Left renal cortex interstitium (tissue), 4 donors: Measurements from ENCODE around the gene KRT8. TPM values are rescaled to one million over a fixed set of nuclear protein-coding genes. Genes with fewer than 3 reads are reported as not detected.
A peak's percentile ranks its signal among the peaks of the same experiment; 100 is the strongest.
"Not testable (repeated sequence)": the region's sequence is repeated elsewhere in the genome, so short reads cannot be mapped to it uniquely, and the experiment has no call there.

ENCODE experiments used
- DNase-seq, 4 donors: peaks; one replicate each; pipeline ENCODE4 v3.0.0-alpha.2; 2013; ENCODE audit warnings: low read depth in 4 of 4, low spot score in 2 of 4, missing footprints in 1 of 4
- polyA plus RNA-seq, 4 donors: library from polyadenylated mRNA; unstranded; fragments of 120-200 nt; gene quantifications; one replicate each; pipeline ENCODE4 v1.2.1, GENCODE V29; 2013; ENCODE audit not compliant: insufficient read length in 4 of 4

The KRT8 gene
- polyA plus RNA-seq, 4 donors, result 212 to 262 (median 238) TPM

DNA sequence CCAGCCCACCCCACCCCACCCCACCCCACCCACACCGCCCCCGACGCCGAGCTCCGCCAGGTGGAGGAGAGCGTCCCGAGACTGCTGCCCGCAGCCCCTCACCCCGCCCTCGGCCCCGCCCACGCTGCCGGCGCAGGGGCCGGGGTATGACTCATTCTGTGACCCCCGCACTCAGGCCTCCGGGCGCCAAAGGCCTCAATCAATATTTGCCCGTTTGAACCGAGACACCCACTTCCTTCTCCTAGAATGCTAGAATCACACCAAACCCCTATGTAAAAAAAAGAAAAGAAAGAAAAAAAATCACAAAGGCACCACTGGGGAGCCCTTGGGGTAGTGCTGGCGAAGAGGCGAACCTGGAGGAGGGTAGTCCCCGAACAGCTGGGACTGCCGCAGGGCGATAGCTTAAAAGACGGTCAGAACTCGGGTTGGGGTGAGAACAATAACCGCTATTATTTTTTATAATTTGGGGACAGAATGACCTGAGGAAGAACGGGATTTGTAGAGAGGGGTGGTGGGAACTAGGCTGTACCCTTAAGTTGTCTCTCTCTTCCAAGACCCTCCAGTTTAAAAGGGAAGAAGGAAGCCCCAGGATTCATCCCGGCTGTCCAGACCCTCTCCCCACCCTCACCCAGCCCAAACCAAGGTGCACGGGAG, 894 bp downstream of the KRT8 start:
- DNase-seq, result no peak

DNA sequence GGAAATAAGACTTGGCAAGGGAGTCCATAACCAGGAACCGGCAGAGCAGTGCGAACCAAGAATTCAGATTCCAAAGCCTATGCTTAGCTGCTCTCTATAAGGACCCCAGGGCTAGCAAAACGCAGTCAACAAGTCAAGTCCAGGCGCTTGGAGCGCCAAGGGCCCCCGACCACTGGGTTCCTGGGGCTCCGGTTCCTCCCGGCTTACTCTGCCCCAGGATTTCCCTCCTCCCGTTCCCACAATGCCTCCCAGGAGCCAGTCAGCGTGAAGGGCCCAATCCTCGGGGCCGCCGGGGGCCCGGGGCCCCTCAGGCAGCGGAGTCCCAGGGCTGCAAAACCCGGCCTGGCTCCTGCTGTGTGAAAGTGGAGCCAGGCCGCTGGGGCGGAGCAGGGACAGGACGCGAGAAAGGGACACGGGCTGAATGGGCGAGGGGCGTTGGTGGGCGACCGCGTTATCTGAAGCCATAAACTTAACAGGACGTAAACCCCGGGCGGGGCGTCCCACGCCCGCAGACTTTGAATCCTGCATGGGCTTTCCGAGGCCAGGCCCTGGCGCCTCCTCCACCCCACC, 1.5 kb downstream of the KRT8 start:
- peak in 2 of 4 donors; percentile 80 to 87 for DNase-seq

DNA sequence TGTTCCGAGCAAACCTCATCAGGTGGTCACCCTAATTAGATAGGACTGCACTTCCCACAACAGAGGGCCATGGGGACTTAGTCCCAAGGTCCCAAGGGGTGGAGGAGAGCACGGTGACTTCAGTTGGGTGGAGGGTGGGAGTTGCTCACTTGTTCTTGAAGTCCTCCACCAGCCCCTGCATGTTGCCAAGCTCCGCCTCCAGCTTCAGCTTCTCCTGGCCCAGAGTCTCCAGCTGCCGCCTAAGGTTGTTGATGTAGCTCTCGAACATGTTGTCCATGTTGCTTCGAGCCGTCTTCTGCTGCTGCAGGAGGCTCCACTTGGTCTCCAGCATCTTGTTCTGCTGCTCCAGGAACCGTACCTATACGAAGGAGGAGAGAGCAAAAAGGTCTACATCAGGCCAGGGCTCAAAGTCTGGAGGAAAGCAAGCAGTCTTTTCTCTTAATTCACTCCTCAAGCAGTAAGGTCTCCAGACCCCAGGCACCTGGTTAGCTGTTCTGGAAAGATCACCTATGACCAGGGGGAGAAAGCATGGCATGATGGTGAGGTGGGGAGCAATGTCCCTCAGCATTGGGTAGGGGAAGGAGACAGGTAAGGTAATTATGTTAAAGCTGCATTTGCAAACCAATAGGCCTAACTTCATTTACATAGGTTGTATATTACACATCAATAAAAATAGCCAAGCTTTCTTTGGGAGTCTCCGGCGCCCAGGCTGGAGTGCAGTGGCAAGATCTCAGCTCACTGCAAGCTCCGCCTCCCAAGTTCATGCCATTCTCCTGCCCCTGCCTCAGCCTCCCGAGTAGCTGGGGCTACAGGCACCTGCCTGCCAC, 2.9 kb downstream of the KRT8 start:
- DNase-seq, result no peak

DNA sequence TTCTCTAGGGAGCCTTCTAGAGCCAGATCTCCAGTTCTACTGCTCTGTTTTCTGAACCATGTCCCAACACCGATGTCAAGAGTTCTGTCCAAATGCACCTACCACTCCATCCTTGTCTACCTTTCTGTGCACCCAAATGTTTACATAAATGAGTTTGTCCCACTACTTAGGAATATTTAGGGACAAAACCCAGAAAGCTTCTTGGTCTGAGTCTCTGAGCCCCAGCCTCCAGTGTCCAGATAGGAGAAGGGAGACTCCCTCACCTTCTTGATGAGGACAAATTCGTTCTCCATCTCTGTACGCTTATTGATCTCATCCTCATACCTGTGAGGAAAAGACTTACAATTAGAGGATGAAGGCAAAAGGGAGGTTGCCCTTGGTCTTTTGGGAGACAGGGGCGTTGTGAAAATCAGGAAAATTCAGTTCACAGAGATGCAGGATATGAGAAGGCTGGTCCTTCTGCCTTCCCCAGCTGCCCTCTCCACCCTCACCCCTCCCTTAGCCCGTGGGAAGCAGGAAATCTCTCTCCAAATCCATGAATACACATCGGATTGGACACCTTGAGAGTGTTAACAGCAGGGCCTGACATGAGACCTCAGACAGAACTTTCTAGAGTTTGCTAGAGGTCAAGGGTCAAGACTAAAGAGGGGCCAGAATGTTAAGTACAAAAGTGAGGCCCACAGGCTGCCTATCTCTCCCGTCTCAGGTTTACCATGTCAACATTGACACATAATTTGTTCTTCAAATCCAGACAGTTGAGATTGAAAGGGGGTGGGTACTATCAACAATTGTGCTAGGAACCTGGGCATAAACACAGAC, 3.8 kb downstream of the KRT8 start:
- no peak for DNase-seq

GRCh38 chr12:52900166-52900895, 4.5 kb downstream of the KRT8 start:
- no peak for DNase-seq

DNA sequence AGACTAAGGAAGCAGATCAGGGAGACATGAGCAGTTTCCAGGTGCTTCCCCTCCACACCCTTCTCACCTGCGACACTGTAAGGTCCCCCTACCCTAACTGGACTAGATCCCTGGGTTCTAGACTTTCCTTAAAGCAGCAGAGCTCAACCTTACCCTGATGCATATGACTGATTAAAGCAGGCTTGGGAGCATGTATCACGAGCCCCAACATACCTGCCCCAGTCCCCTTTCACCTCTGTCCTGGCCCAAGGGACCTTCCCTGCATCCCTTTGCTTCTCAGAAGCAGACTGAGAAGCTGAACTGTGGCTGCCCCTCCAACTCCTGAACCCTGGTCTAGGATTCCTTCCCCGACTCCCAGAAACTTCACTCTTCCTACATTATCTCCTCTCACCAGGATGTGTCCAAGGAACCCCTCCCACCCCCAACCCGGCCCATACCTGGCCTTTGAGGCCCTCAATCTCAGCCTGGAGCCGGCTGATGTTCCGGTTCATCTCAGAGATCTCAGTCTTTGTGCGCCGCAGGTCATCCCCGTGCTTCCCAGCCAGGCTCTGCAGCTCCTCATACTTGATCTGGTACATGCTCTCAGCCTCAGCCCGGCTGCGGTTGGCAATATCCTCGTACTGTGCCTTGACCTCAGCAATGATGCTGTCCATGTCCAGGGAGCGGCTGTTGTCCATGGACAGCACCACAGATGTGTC, 5.4 kb downstream of the KRT8 start:
- DNase-seq, result no peak

DNA sequence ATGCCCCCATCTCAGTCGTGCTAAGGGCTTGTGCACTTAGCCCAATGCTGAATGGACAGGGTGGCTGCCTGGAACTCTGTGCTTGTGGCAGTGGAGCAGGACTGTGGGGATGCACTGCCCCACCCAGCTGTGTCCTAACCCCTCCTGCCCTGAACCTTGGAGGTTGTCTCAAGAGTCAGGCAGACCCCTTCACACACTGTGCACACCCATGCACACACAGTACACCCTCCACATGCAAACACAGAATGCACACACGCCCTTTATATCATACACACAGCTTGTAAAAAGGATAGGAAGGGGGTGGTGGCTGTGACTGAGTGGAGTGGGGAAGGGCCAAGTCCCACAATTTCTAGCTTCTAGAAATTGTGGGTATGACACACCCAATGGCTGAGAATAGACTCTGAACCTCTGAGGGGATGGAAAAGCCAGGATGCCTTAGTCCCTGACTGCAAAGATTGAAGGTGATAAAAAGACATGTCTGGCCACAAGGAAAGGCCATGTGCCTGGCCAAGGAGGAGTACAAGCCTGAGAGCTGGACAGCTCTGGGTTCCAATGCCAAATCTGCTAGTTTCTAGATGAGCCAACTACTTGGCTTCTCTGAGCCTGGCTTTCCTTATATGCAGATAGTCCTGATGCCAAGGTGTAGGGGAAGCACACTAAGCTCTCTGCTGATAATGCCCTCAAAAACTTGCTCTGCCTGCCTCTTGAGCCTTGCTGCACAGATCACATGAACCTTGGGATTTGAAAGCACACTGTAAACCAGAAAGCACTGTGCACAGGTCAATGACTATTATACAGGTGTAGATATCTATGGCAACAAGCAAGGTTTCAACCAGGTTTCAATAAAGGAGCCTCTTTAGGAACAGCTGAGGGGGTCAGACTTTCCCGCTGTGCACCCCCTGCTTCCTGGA, 8.4 kb downstream of the KRT8 start:
- no peak for DNase-seq

GRCh38 chr12:52895726-52896189, 9.1 kb downstream of the KRT8 start:
- DNase-seq, result no peak

GRCh38 chr12:52892974-52893373, 11.9 kb downstream of the KRT8 start:
- DNase-seq, result no peak

DNA sequence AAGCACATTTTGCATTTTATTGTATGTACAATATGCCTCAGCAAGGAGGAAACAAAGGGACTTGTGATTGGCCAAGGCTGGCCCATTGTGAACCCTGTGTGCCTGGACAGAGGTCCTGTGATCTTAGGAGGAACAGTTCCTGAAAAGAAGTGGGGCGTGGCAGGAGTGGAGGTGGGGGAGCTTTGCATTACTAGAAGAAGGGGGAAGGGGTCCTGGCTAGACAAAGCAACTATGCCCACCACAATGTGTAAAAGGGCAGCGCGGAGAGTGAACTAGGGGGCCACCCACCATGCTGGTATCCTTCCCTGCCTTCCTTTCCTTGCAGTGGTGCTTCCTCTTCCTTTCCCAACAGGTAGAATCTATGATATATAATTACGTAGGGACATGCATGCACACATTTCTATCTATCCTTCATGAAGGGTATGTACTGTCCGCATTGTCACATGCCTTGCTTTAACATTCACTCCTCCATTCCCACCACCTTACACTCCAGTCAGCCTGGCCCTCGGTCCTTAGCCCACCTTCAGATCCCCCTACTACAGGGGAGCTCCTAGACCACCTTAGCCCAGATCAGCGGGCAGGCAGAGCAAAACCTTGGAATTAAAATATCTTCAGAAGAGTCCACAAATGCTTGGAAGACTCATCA, 12.5 kb downstream of the KRT8 start:
- no peak for DNase-seq

DNA sequence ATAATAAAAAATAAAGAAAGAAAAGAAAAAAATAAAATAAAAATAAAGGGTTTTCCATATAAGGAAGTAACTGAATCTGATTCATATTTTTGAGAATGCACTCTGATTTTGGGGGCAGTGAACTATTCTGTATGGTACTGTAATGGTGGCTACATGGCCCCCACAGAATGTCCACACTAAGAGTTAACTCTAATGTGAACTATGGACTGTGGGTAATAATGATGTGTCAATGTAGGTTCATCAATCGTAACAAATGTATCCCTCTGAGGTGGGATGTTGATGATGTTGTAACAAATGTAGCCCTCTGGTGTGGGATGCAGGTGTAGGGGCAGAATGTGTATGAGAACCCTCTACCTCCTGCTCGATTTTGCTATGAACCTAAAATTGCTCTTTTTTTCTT, 13.8 kb downstream of the KRT8 start:
- no peak for DNase-seq

- DNase-seq, result no peak
Observed at GRCh38 chr12:52890417-52890816, 14.5 kb downstream of the KRT8 start.

DNA sequence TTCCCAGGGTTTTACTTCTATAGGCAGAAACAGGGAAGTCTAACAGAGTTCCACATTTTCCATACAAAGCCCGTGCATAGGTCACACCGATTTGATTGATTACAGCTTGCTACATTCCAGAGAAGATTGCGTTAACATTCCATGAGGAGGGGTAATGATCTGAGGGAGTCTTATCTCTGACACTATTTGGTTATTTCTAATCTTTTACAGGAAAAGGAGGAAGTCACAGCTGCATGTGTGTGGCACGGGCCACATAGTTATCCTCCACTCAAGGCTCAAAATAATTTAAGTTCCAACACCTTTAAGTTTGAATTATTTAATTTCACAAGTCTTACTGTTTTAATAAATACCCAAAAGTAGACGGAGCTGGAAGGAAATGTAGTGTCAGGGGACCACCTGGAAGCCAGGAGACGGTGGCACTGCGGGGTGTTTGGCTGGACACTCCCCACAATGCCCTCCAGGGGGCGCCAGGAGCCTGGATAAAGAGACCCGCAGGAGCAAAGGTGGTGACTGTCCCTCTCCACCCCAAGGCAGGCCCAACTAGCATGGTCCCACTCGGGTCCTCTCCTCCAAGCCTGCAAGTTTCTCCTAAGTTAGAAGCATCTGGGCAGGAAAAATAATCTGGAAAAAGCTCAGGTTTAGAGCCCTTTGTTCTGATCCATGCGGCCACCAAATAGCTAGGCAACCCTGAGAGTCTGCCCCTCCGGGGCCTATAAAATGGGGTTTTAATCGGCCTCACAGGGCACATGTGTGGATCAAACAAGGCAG, 20.2 kb downstream of the KRT8 start:
- DNase-seq, result no peak

- DNase-seq, result not testable (repeated sequence)
Observed at GRCh38 chr12:52880499-52880898, 24.4 kb downstream of the KRT8 start.

DNA sequence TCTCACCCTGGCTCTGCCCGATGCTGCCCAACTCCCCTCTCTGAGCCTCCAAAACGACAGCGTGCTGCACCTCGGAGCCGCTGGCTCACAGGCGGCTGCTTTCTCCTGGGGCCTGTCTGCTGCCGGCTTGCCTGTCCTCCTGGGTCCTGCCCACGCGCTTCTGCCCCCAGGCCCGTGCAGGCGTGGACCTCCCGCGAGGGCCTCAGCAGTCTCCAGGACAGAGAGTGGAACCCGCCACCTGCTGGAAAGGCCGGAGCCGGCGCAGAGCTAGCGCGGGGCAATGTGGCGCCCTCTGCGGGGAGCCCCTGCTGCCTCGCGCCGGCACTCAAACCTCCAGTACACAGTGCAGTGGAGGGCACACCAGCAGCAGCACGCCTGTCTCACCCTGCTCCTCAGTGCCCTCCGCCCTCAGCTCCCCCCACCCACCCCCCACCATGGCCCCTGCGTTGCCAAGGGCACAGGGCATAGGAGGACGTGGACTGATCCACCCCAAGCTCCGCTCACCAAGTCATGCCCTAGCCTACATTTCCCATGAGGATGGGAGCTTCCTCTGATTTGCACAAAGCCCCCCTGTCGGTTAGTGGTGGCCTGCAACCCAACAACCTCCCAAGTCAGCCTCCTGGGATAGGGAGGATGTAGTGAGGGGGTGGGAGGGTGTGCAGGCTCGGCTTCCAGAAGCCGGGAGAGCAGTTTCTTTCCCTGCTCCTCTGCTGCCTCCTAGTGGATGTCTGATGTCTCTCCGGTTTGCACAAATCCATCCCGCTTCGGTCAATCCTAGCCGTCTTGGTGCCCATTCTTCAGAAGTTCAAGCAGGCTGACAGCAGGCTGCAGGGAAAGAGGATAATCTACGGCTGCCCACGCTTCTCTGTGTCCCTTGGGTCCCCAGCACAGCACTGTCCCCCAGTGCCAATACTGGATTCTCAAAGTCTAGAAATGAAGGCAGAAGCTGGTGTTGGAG, 25.2 kb downstream of the KRT8 start:
- peak in 2 of 4 donors; percentile 64 to 85 for DNase-seq
